HepG2 (cell line): Measurements from ENCODE around the gene MAOB. TPM values are rescaled to one million over a fixed set of nuclear protein-coding genes. Genes with fewer than 3 reads are reported as not detected.
A peak's percentile ranks its signal among the peaks of the same experiment; 100 is the strongest.

ENCODE experiments used
- ATAC-seq: fragments of 200-7000 bp; cut with Tn5 transposase; 3 replicates; pipeline ENCODE4 v1.9.1; 2020; ENCODE audit warnings: mild to moderate bottlenecking, moderate library complexity
- BruUV-seq: library from RNA; stranded (reverse); fragments of 400-500 nt; replicated peaks from 2 replicates; lab custom pipeline; 2021; lab: Mats Ljungman, UMichigan
- CTCF ChIA-PET: fragments of 300-600 bp; formaldehyde crosslinking; extraction: SDS; loops from one replicate; lab custom pipeline; 2021; ENCODE audit warnings: low total read pairs, inconsistent platforms, low intra/inter-chr PET ratio; lab: Yijun Ruan, JAX
- POLR2A ChIA-PET: fragments of 350-600 bp; sonication (Branson Sonifier 250); formaldehyde crosslinking; loops from one replicate; lab custom pipeline; 2020; ENCODE audit warnings: antibody characterized with exemption, inconsistent platforms; lab: Yijun Ruan, JAX
- DNase-seq: peaks from one replicate; pipeline ENCODE4 v3.0.0-alpha.2; 2015; ENCODE audit warnings: low spot score
- FAIRE-seq: peaks from 3 replicates; lab custom pipeline; 2011; peaks lifted over from hg19 to GRCh38; lab: Jason Lieb, UNC
- H2AFZ ChIP-seq: one replicate; pipeline ENCODE4 v1.6.1; 2011; ENCODE audit warnings: low read length, inconsistent platforms
- H3K27ac ChIP-seq: fragments of 300-600 bp; 3 replicates; pipeline ENCODE4 v1.8.0; 2011; ENCODE audit warnings: mixed run types, mild to moderate bottlenecking, mixed read lengths, low read length, inconsistent platforms; ENCODE audit not compliant: insufficient read depth; ENCODE audit errors: extremely low read length
- H3K27me3 ChIP-seq, 2 experiments: fragments of 200-600 bp in 1 of 2; 2 replicates in 1 of 2; 3 replicates in 1 of 2; pipeline versions ENCODE4 v1.6.0 to v1.8.0; 2011; ENCODE audit warnings: low read length in 2 of 2, mild to moderate bottlenecking in 2 of 2, moderate library complexity in 2 of 2, inconsistent platforms in 1 of 2; ENCODE audit not compliant: insufficient read depth in 2 of 2, control insufficient read depth in 1 of 2
- H3K36me3 ChIP-seq, 2 experiments: fragments of 200-600 bp in 1 of 2; replicated peaks in 1 of 2; 2 replicates in 1 of 2; 3 replicates in 1 of 2; pipeline versions ENCODE4 v1.5.1 to v1.8.0; 2011; ENCODE audit warnings: low read length in 2 of 2, inconsistent platforms in 1 of 2; ENCODE audit not compliant: insufficient read depth in 2 of 2, control insufficient read depth in 1 of 2
- H3K4me1 ChIP-seq: 2 replicates; pipeline ENCODE4 v1.5.1; 2012; ENCODE audit warnings: low read length, inconsistent platforms; ENCODE audit not compliant: insufficient read depth
- H3K4me2 ChIP-seq: 2 replicates; pipeline ENCODE4 v1.6.0; 2011; ENCODE audit warnings: low read depth, low read length, inconsistent platforms
- H3K4me3 ChIP-seq, 3 experiments: fragments of 200-600 bp in 1 of 3; sonication (generic), shearing (Covaris generic) in 1 of 3; replicated peaks in 1 of 3; 2 replicates each; pipeline ENCODE4 v1.5.1; 2011 to 2016; ENCODE audit warnings: low read length in 3 of 3, inconsistent platforms in 2 of 3, low read depth in 2 of 3, mild to moderate bottlenecking in 2 of 3, control low read depth in 1 of 3, mixed read lengths in 1 of 3; ENCODE audit not compliant: insufficient read depth in 1 of 3
- H3K79me2 ChIP-seq: one replicate; pipeline ENCODE4 v1.6.1; 2011; ENCODE audit warnings: low read length, inconsistent platforms; ENCODE audit not compliant: insufficient read depth
- H3K9ac ChIP-seq: 2 replicates; pipeline ENCODE4 v1.6.0; 2011; ENCODE audit warnings: mild to moderate bottlenecking, low read depth, low read length, inconsistent platforms; ENCODE audit not compliant: insufficient read depth
- H3K9me3 ChIP-seq: 2 replicates; pipeline ENCODE4 v1.5.1; 2012; ENCODE audit warnings: mild to moderate bottlenecking, low read length
- H4K20me1 ChIP-seq: 2 replicates; pipeline ENCODE4 v1.6.0; 2011; ENCODE audit warnings: inconsistent platforms, mild to moderate bottlenecking, low read length, moderate library complexity; ENCODE audit not compliant: insufficient read depth
- CEBPB ChIP-seq: IDR thresholded peaks from 2 replicates; pipeline ENCODE4 v1.6.1; 2011; ENCODE audit warnings: low read depth, low read length, improper control_type of control experiment, borderline replicate concordance
- FOXK1 ChIP-seq: sonication (generic); formaldehyde crosslinking; IDR thresholded peaks from 2 replicates; pipeline ENCODE4 v1.4.0; 2020; ENCODE audit warnings: low read depth, missing genetic modification reagents, borderline replicate concordance
- HOXD1 ChIP-seq: sonication (generic); formaldehyde crosslinking; IDR thresholded peaks from 2 replicates; pipeline ENCODE4 v1.5.0; 2020; ENCODE audit warnings: missing genetic modification reagents
- KMT2A ChIP-seq: sonication (generic); formaldehyde crosslinking; IDR thresholded peaks from 2 replicates; pipeline ENCODE4 v1.4.0; 2020; ENCODE audit warnings: missing genetic modification reagents
- MYC ChIP-seq: sonication (generic); formaldehyde crosslinking; IDR thresholded peaks from 2 replicates; pipeline ENCODE4 v1.9.0; 2021; ENCODE audit warnings: missing genetic modification reagents, borderline replicate concordance
- RXRA ChIP-seq: sonication (generic); formaldehyde crosslinking; IDR thresholded peaks from 2 replicates; pipeline ENCODE4 v1.5.1; 2020; ENCODE audit warnings: missing genetic modification reagents
- TCF12 ChIP-seq, 2 experiments: fragments of 450-650 bp in 1 of 2; sonication (generic) in 1 of 2; formaldehyde crosslinking in 1 of 2; IDR thresholded peaks; 2 replicates each; pipeline versions ENCODE4 v1.6.1 to v1.8.0; 2017 to 2022; ENCODE audit warnings: antibody characterized with exemption in 1 of 2, mild to moderate bottlenecking in 1 of 2, missing genetic modification reagents in 1 of 2, moderate library complexity in 1 of 2
- TCF7L2 ChIP-seq: IDR thresholded peaks from 2 replicates; pipeline ENCODE4 v1.6.1; 2011; ENCODE audit warnings: mild to moderate bottlenecking, low read depth, low read length, moderate library complexity
- ZNF746 ChIP-seq: sonication (generic); formaldehyde crosslinking; IDR thresholded peaks from 2 replicates; pipeline ENCODE4 v1.8.0; 2022; ENCODE audit warnings: mild to moderate bottlenecking, missing genetic modification reagents
- ZNF776 ChIP-seq: sonication (generic); formaldehyde crosslinking; IDR thresholded peaks from 2 replicates; pipeline ENCODE4 v1.4.0; 2020; ENCODE audit warnings: mild to moderate bottlenecking, missing genetic modification reagents
- ZNF781 ChIP-seq: sonication (generic); formaldehyde crosslinking; IDR thresholded peaks from 2 replicates; pipeline ENCODE4 v1.5.1; 2020; ENCODE audit warnings: borderline replicate concordance, mild to moderate bottlenecking, missing genetic modification reagents; ENCODE audit errors: not compliant biosample characterization
- WGBS: methylation state at CpG from one replicate; pipeline ENCODE4 v1.1.6; 2017; ENCODE audit warnings: low lambda C conversion rate; 5-methylcytosine and 5-hydroxymethylcytosine counted together
- in situ Hi-C: cut with HindIII; loops from 2 replicates; pipeline ENCODE4 v1.10.0; 2017; ENCODE audit warnings: low pct_unique_long_range_greater_than_20kb; ENCODE audit not compliant: extremely low pct_ligation_motif_present
- intact Hi-C: fragments of 100-400 bp; cut with micrococcal nuclease; formaldehyde crosslinking; loops from one replicate; pipeline ENCODE4 v1.10.0; 2022; ENCODE audit not compliant: unreplicated experiment
- polyA plus RNA-seq, 8 experiments: library from polyadenylated mRNA; depleted of rRNA in 3 of 8; stranded (reverse) in 7 of 8; unstranded in 1 of 8; fragments of >200 nt; fragmentation: Illumina TruSeq in 4 of 8; extraction: Trizol in 4 of 8; gene quantifications; 2 replicates each; pipeline versions ENCODE4 v1.2.1 to v1.2.3, GENCODE V29; 2011 to 2016; ENCODE audit warnings: low read depth in 4 of 8, missing spikeins in 1 of 8, mixed read lengths in 1 of 8; ENCODE audit not compliant: insufficient read depth in 1 of 8
- total RNA-seq, 5 experiments: library from RNA; depleted of rRNA; stranded (reverse); fragments of >200 nt; fragmentation: Illumina TruSeq; extraction: Trizol; gene quantifications; 2 replicates each; pipeline ENCODE4 v1.2.3, GENCODE V29; 2016; ENCODE audit warnings: low read depth in 1 of 5
- TF ChIP-seq, protein P1 (sequence below): sonication (generic); formaldehyde crosslinking; IDR thresholded peaks from 2 replicates; pipeline ENCODE4 v1.4.0; 2020; ENCODE audit warnings: missing genetic modification reagents, mild to moderate bottlenecking, borderline replicate concordance
- TF ChIP-seq, protein P2 (sequence below), 2 experiments: sonication (generic) in 1 of 2; formaldehyde crosslinking in 1 of 2; IDR thresholded peaks; 2 replicates each; pipeline versions ENCODE4 v1.4.0 to v1.6.1; 2018 to 2020; ENCODE audit warnings: missing genetic modification reagents in 2 of 2, borderline replicate concordance in 1 of 2, low read depth in 1 of 2, mild to moderate bottlenecking in 1 of 2, missing biosample characterization in 1 of 2

MAOB gene
- total and polyA plus RNA-seq, 2 of the 13 experiments (the other 11 are each of a cell fraction or from before 2014, with no cell fraction given), result 11.0 to 19.0 TPM

DNA sequence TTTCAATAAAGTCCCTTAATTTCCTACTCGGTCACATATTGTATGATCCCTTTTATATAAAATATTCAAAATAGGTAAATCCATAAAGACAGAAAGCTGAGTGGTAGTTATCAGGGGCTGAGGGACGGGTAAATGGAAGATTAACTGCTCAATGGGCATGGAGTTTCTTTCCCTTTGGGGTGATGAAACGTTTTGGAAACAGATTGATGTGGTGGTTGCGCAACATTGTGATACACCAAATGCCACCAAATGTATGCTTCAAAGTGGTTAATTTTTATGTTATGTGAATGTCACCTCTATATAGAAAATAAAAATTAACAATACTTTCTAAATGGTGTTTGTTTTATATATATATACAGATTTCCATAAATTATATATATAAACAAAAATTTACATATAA lies 15.0 kb upstream of the MAOB start:
- WGBS, result 55% methylated on average over 4 of the region's 4 CpGs
- CTCF ChIA-PET, result no interaction called here

DNA sequence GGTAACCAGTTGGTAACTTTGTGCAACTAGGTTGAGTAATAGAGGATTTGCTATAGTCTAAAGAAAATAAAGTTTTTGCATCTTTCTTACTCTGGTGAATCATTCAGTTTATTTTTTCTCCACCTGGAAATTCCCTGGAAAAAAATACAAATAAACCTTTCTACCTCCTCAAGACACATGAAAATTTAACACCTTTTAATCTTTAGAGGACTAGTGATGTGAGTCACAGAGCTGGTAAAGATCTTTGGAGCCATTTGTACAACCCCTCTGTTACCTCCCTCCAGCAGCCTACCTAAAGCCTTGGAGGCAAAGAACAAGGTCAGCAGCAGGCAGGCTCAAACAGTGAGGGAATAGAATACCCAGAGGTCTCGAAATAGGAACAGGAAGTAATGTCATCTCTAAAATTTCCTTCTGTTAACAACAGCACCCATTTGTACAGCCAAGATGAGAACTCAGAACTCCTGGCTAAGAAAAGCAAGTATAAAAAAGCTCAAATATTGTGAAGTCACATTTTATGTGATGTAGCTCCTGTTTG lies 10.2 kb upstream of the MAOB start:
- Histone ChIP-seq H3K4me2 (no peak overlapping the region), H3K27ac (no peak overlapping the region), H4K20me1 (no peaks in the 10 kb centered on the region), H3K79me2 (no peaks in the 10 kb centered on the region), H2AFZ (no peak overlapping the region), H3K9ac (no peak overlapping the region), H3K4me3 (no peak overlapping the region), H3K4me1 (no peaks in the 10 kb centered on the region), H3K27me3 (no peaks in the 10 kb centered on the region), H3K36me3 (no peaks in the 10 kb centered on the region), H3K9me3 (no peaks in the 10 kb centered on the region)
- BruUV-seq, result no TSS peak
- ATAC-seq (peak; percentile 24; the same call in 1 of the 3 replicates), FAIRE-seq (peak; percentile 18), DNase-seq (no peak)
- 0% methylated on average over 1 of the region's 1 CpG for WGBS
- CTCF ChIA-PET, result no interaction called here
- in situ Hi-C loops, result no loop called here
- POLR2A ChIA-PET, result no interaction called here
- intact Hi-C loops, result no loop called here
- no peak for TF ChIP-seq ZNF781
- no peak for TF ChIP-seq RXRA (CRISPR knock-in tag)
- no peak for TF ChIP-seq KMT2A
- no peak for TF ChIP-seq ZNF776 (CRISPR knock-in tag)
- TF ChIP-seq, protein P1, sequence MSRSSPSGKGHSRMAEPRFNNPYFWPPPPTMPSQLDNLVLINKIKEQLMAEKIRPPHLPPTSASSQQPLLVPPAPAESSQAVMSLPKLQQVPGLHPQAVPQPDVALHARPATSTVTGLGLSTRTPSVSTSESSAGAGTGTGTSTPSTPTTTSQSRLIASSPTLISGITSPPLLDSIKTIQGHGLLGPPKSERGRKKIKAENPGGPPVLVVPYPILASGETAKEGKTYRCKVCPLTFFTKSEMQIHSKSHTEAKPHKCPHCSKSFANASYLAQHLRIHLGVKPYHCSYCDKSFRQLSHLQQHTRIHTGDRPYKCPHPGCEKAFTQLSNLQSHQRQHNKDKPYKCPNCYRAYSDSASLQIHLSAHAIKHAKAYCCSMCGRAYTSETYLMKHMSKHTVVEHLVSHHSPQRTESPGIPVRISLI, result no peak
- no peak for TF ChIP-seq TCF12 (IDR thresholded peaks at IDR 0.05)
- TF ChIP-seq TCF12 (CRISPR knock-in tag; IDR thresholded peaks at IDR 0.05), result no peak
- no peak for TF ChIP-seq HOXD1 (CRISPR knock-in tag)
- no peak for TF ChIP-seq FOXK1 (CRISPR knock-in tag)
- TF ChIP-seq, protein P2, sequence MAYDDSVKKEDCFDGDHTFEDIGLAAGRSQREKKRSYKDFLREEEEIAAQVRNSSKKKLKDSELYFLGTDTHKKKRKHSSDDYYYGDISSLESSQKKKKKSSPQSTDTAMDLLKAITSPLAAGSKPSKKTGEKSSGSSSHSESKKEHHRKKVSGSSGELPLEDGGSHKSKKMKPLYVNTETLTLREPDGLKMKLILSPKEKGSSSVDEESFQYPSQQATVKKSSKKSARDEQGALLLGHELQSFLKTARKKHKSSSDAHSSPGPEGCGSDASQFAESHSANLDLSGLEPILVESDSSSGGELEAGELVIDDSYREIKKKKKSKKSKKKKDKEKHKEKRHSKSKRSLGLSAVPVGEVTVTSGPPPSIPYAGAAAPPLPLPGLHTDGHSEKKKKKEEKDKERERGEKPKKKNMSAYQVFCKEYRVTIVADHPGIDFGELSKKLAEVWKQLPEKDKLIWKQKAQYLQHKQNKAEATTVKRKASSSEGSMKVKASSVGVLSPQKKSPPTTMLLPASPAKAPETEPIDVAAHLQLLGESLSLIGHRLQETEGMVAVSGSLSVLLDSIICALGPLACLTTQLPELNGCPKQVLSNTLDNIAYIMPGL (CRISPR knock-in tag; IDR thresholded peaks at IDR 0.05; ENCODE audit: borderline replicate concordance in 1 of 2, low read depth in 1 of 2), result no peak

More for the DNA sequence above, 15.0 kb upstream of the MAOB start:
- in situ Hi-C loops, result no loop called here
- no peaks in the 10 kb centered on the region for H3K79me2 ChIP-seq
- no peaks in the 10 kb centered on the region for H3K9me3 ChIP-seq
- no peak overlapping the region for H3K9ac ChIP-seq
- no peak overlapping the region for H3K27ac ChIP-seq
- H4K20me1 ChIP-seq, result no peaks in the 10 kb centered on the region
- no peak overlapping the region for H3K4me3 ChIP-seq
- H3K36me3 ChIP-seq, result no peaks in the 10 kb centered on the region
- no peak for ATAC-seq
- H3K4me2 ChIP-seq, result no peak overlapping the region
- H3K27me3 ChIP-seq, result no peaks in the 10 kb centered on the region
- POLR2A ChIA-PET, result no interaction called here
- BruUV-seq, result no TSS peak
- TF ChIP-seq ZNF746 (no peak), TCF7L2 (no peak), CEBPB (peak; percentile 79), MYC (CRISPR knock-in tag) (no peak)
- FAIRE-seq, result no peak
- intact Hi-C loops, result no loop called here
- no peak for DNase-seq
- no peaks in the 10 kb centered on the region for H3K4me1 ChIP-seq
- no peak overlapping the region for H2AFZ ChIP-seq
